ENCODE measurements around the gene HECA.
"Not testable (repeated sequence)": the region's sequence is repeated elsewhere in the genome, so short reads cannot be mapped to it uniquely, and the experiment has no call there.

HECA gene

DNA sequence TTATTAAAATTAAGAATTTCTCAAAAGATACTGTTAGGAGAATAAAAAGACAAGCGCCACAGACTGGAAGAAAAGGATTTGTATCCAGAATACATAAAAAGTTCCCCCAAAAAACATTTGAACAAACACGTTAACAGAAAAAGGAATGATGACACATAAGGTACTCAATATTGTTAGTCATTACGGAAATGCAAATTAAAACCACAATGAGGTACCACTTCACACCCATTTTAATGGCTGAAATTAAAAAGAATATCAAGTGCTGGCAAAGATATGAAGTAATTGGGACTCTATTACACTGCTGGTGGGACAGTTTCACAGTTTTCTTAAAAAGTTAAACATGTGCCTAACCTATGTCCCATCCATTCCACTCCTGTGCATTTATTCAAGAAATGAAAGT is 51.4 kb downstream of the HECA start:
- TF ChIP-seq SPI1 (IDR thresholded peaks at IDR 0.05; ENCODE audit: low read depth, low read length) (no peak), POLR2A (IDR thresholded peaks at IDR 0.05; ENCODE audit: low read depth, low read length) (no peak), PAX5 (IDR thresholded peaks at IDR 0.05; ENCODE audit: insufficient read depth, low read length, severe bottlenecking) (no peak), POLR2AphosphoS5 (IDR thresholded peaks at IDR 0.05; ENCODE audit: low read depth, low read length) (no peak), POU2F2 (IDR thresholded peaks at IDR 0.05; ENCODE audit: low read depth, low read length) (no peak), TAF1 (IDR thresholded peaks at IDR 0.05; ENCODE audit: low read depth, low read length) (no peak)
- FAIRE-seq: no peak

GRCh38 chr6:139186692-139187091 is 51.8 kb downstream of the HECA start:
- FAIRE-seq (no peak), DNase-seq (ENCODE audit: insufficient read length, low spot score) (no peak)
- TF ChIP-seq POLR2A (IDR thresholded peaks at IDR 0.05; ENCODE audit: low read depth, low read length): no peak
- TF ChIP-seq SPI1 (IDR thresholded peaks at IDR 0.05; ENCODE audit: low read depth, low read length): no peak
- TF ChIP-seq TAF1 (IDR thresholded peaks at IDR 0.05; ENCODE audit: low read depth, low read length): no peak
- TF ChIP-seq PAX5 (IDR thresholded peaks at IDR 0.05; ENCODE audit: insufficient read depth, low read length, severe bottlenecking): no peak
- no peak for TF ChIP-seq POLR2AphosphoS5 (IDR thresholded peaks at IDR 0.05; ENCODE audit: low read depth, low read length)
- no peak for TF ChIP-seq POU2F2 (IDR thresholded peaks at IDR 0.05; ENCODE audit: low read depth, low read length)

More for the DNA sequence above, 51.4 kb downstream of the HECA start:
- no peak for DNase-seq (ENCODE audit: insufficient read length, low spot score)

- DNase-seq (ENCODE audit: insufficient read length, low spot score) (no peak), FAIRE-seq (no peak)
- TF ChIP-seq PAX5 (IDR thresholded peaks at IDR 0.05; ENCODE audit: insufficient read depth, low read length, severe bottlenecking): no peak
- TF ChIP-seq POU2F2 (IDR thresholded peaks at IDR 0.05; ENCODE audit: low read depth, low read length): no peak
- no peak for TF ChIP-seq POLR2AphosphoS5 (IDR thresholded peaks at IDR 0.05; ENCODE audit: low read depth, low read length)
- no peak for TF ChIP-seq SPI1 (IDR thresholded peaks at IDR 0.05; ENCODE audit: low read depth, low read length)
- no peak for TF ChIP-seq TAF1 (IDR thresholded peaks at IDR 0.05; ENCODE audit: low read depth, low read length)
- no peak for TF ChIP-seq POLR2A (IDR thresholded peaks at IDR 0.05; ENCODE audit: low read depth, low read length)
Measured at GRCh38 chr6:139187489-139187888, 52.6 kb downstream of the HECA start.

DNA sequence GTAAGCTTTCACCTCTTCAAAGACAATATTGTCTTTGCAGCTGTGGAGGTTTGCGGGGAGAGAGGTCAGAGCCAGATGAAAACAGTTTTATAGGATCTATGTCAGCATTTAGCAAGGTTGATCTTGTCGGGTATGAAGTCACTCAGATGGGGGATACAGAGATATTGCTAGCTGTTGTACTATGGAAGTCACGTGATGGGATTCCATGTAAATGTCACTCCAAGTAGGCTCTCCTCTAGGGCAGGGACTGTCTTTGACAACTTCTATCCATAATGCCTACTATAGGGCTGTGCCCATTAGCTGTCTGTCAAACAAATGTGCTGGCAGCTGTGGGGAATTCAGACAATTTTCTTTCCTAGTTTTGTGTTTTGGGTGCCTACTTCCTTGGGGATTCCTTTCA is 54.8 kb downstream of the HECA start:
- FAIRE-seq (no peak), DNase-seq (ENCODE audit: insufficient read length, low spot score) (no peak)
- TF ChIP-seq POLR2AphosphoS5 (IDR thresholded peaks at IDR 0.05; ENCODE audit: low read depth, low read length) (no peak), TAF1 (IDR thresholded peaks at IDR 0.05; ENCODE audit: low read depth, low read length) (no peak), POLR2A (IDR thresholded peaks at IDR 0.05; ENCODE audit: low read depth, low read length) (no peak), POU2F2 (IDR thresholded peaks at IDR 0.05; ENCODE audit: low read depth, low read length) (no peak)

GRCh38 chr6:139194740-139195139 is 59.9 kb downstream of the HECA start:
- TF ChIP-seq POU2F2 (IDR thresholded peaks at IDR 0.05; ENCODE audit: low read depth, low read length) (no peak), PAX5 (IDR thresholded peaks at IDR 0.05; ENCODE audit: insufficient read depth, low read length, severe bottlenecking) (no peak), POLR2AphosphoS5 (IDR thresholded peaks at IDR 0.05; ENCODE audit: low read depth, low read length) (no peak), POLR2A (IDR thresholded peaks at IDR 0.05; ENCODE audit: low read depth, low read length) (no peak), SPI1 (IDR thresholded peaks at IDR 0.05; ENCODE audit: low read depth, low read length) (no peak), TAF1 (IDR thresholded peaks at IDR 0.05; ENCODE audit: low read depth, low read length) (no peak)
- DNase-seq (ENCODE audit: insufficient read length, low spot score) (no peak), FAIRE-seq (no peak)

GRCh38 chr6:139198529-139199288 is 63.8 kb downstream of the HECA start:
- no peak for FAIRE-seq
- TF ChIP-seq POU2F2 (IDR thresholded peaks at IDR 0.05; ENCODE audit: low read depth, low read length) (no peak), POLR2A (IDR thresholded peaks at IDR 0.05; ENCODE audit: low read depth, low read length) (no peak), PAX5 (IDR thresholded peaks at IDR 0.05; ENCODE audit: insufficient read depth, low read length, severe bottlenecking) (no peak), SPI1 (IDR thresholded peaks at IDR 0.05; ENCODE audit: low read depth, low read length) (no peak), TAF1 (IDR thresholded peaks at IDR 0.05; ENCODE audit: low read depth, low read length) (no peak), POLR2AphosphoS5 (IDR thresholded peaks at IDR 0.05; ENCODE audit: low read depth, low read length) (no peak)
- DNase-seq (ENCODE audit: insufficient read length, low spot score): no peak

GRCh38 chr6:139201378-139201777 is 66.5 kb downstream of the HECA start:
- no peak for DNase-seq (ENCODE audit: insufficient read length, low spot score)
- no peak for TF ChIP-seq POLR2A (IDR thresholded peaks at IDR 0.05; ENCODE audit: low read depth, low read length)
- TF ChIP-seq POLR2AphosphoS5 (IDR thresholded peaks at IDR 0.05; ENCODE audit: low read depth, low read length): no peak
- TF ChIP-seq SPI1 (IDR thresholded peaks at IDR 0.05; ENCODE audit: low read depth, low read length): no peak
- no peak for TF ChIP-seq POU2F2 (IDR thresholded peaks at IDR 0.05; ENCODE audit: low read depth, low read length)
- no peak for TF ChIP-seq PAX5 (IDR thresholded peaks at IDR 0.05; ENCODE audit: insufficient read depth, low read length, severe bottlenecking)
- no peak for TF ChIP-seq TAF1 (IDR thresholded peaks at IDR 0.05; ENCODE audit: low read depth, low read length)
- no peak for FAIRE-seq

- FAIRE-seq: no peak
- no peak for TF ChIP-seq POLR2A (IDR thresholded peaks at IDR 0.05; ENCODE audit: low read depth, low read length)
- TF ChIP-seq POLR2AphosphoS5 (IDR thresholded peaks at IDR 0.05; ENCODE audit: low read depth, low read length): no peak
- no peak for TF ChIP-seq PAX5 (IDR thresholded peaks at IDR 0.05; ENCODE audit: insufficient read depth, low read length, severe bottlenecking)
- TF ChIP-seq TAF1 (IDR thresholded peaks at IDR 0.05; ENCODE audit: low read depth, low read length): no peak
- no peak for TF ChIP-seq SPI1 (IDR thresholded peaks at IDR 0.05; ENCODE audit: low read depth, low read length)
- no peak for TF ChIP-seq POU2F2 (IDR thresholded peaks at IDR 0.05; ENCODE audit: low read depth, low read length)
- DNase-seq (ENCODE audit: insufficient read length, low spot score): no peak
Measured at GRCh38 chr6:139204978-139205377, 70.1 kb downstream of the HECA start.

- no peak for DNase-seq (ENCODE audit: insufficient read length, low spot score)
- no peak for TF ChIP-seq SPI1 (IDR thresholded peaks at IDR 0.05; ENCODE audit: low read depth, low read length)
- TF ChIP-seq POLR2AphosphoS5 (IDR thresholded peaks at IDR 0.05; ENCODE audit: low read depth, low read length): no peak
- TF ChIP-seq POLR2A (IDR thresholded peaks at IDR 0.05; ENCODE audit: low read depth, low read length): no peak
- no peak for TF ChIP-seq POU2F2 (IDR thresholded peaks at IDR 0.05; ENCODE audit: low read depth, low read length)
- TF ChIP-seq TAF1 (IDR thresholded peaks at IDR 0.05; ENCODE audit: low read depth, low read length): no peak
- no peak for TF ChIP-seq PAX5 (IDR thresholded peaks at IDR 0.05; ENCODE audit: insufficient read depth, low read length, severe bottlenecking)
- no peak for FAIRE-seq
Measured at GRCh38 chr6:139205843-139206242, 71.0 kb downstream of the HECA start.

- FAIRE-seq; DNase-seq (ENCODE audit: insufficient read length, low spot score): not testable (repeated sequence)
Measured at GRCh38 chr6:139210766-139211165, 75.9 kb downstream of the HECA start.

GRCh38 chr6:139212460-139212859 is 77.6 kb downstream of the HECA start:
- not testable (repeated sequence) for DNase-seq (ENCODE audit: insufficient read length, low spot score); FAIRE-seq
